HepG2 (cell line): ENCODE measurements around the gene MAFF. TPM values are rescaled to one million over a fixed set of nuclear protein-coding genes. Genes with fewer than 3 reads are reported as not detected.

Source experiments
- ARNT ChIP-seq: fragments of 450-650 bp; IDR thresholded peaks from 2 replicates; pipeline ENCODE4 v1.6.1; 2017
- MAF1 ChIP-seq: sonication (generic); formaldehyde crosslinking; IDR thresholded peaks from 2 replicates; pipeline ENCODE4 v1.5.0; 2020; ENCODE audit warnings: missing genetic modification reagents, borderline replicate concordance
- MAZ ChIP-seq, 2 experiments: sonication (generic) in 1 of 2; formaldehyde crosslinking in 1 of 2; IDR thresholded peaks; 2 replicates each; pipeline versions ENCODE4 v1.5.0 to v1.6.1; 2012 to 2020; ENCODE audit warnings: low read depth in 2 of 2, mild to moderate bottlenecking in 2 of 2, borderline replicate concordance in 1 of 2, improper control_type of control experiment in 1 of 2, low read length in 1 of 2, missing genetic modification reagents in 1 of 2, moderate library complexity in 1 of 2
- NR1H2 ChIP-seq: sonication (generic); formaldehyde crosslinking; IDR thresholded peaks from 2 replicates; pipeline ENCODE4 v1.8.1; 2022; ENCODE audit warnings: low read depth, missing genetic modification reagents, borderline replicate concordance
- NR3C1 ChIP-seq: sonication (generic); formaldehyde crosslinking; IDR thresholded peaks from 2 replicates; pipeline ENCODE4 v1.4.0; 2020; ENCODE audit warnings: missing genetic modification reagents
- RFX3 ChIP-seq: IDR thresholded peaks from 2 replicates; pipeline ENCODE4 v1.6.1; 2016; ENCODE audit warnings: missing biosample characterization, missing genetic modification reagents
- ZEB1 ChIP-seq: IDR thresholded peaks from 2 replicates; pipeline ENCODE4 v1.6.1; 2012; ENCODE audit warnings: mild to moderate bottlenecking, low read depth, inconsistent platforms; ENCODE audit not compliant: insufficient replicate concordance
- ZKSCAN5 ChIP-seq: sonication (generic); formaldehyde crosslinking; IDR thresholded peaks from 2 replicates; pipeline ENCODE4 v1.5.1; 2020; ENCODE audit warnings: mild to moderate bottlenecking, missing genetic modification reagents
- ZMYM4 ChIP-seq: sonication (generic); formaldehyde crosslinking; IDR thresholded peaks from 2 replicates; pipeline ENCODE4 v1.8.1; 2023; ENCODE audit warnings: mild to moderate bottlenecking, missing genetic modification reagents
- ZNF430 ChIP-seq: sonication (generic); formaldehyde crosslinking; IDR thresholded peaks from 2 replicates; pipeline ENCODE4 v1.9.0; 2021; ENCODE audit warnings: mild to moderate bottlenecking, missing genetic modification reagents
- ZNF484 ChIP-seq: sonication (generic); formaldehyde crosslinking; IDR thresholded peaks from 2 replicates; pipeline ENCODE4 v1.5.1; 2020; ENCODE audit warnings: mild to moderate bottlenecking, low read depth, missing genetic modification reagents, borderline replicate concordance
- ZNF558 ChIP-seq: sonication (generic); formaldehyde crosslinking; IDR thresholded peaks from 2 replicates; pipeline ENCODE4 v1.9.0; 2022; ENCODE audit warnings: mild to moderate bottlenecking, missing genetic modification reagents, borderline replicate concordance
- ZNF616 ChIP-seq: sonication (generic); formaldehyde crosslinking; IDR thresholded peaks from 2 replicates; pipeline ENCODE4 v1.5.0; 2020; ENCODE audit warnings: low read depth, mild to moderate bottlenecking, missing genetic modification reagents
- ZNF619 ChIP-seq: sonication (generic); formaldehyde crosslinking; IDR thresholded peaks from 2 replicates; pipeline ENCODE4 v1.4.0; 2020; ENCODE audit warnings: mild to moderate bottlenecking, missing genetic modification reagents
- polyA plus RNA-seq, 8 experiments: library from polyadenylated mRNA; depleted of rRNA in 3 of 8; stranded (reverse) in 7 of 8; unstranded in 1 of 8; fragments of >200 nt; fragmentation: Illumina TruSeq in 4 of 8; extraction: Trizol in 4 of 8; gene quantifications; 2 replicates each; pipeline versions ENCODE4 v1.2.1 to v1.2.3, GENCODE V29; 2011 to 2016; ENCODE audit warnings: low read depth in 4 of 8, missing spikeins in 1 of 8, mixed read lengths in 1 of 8; ENCODE audit not compliant: insufficient read depth in 1 of 8
- total RNA-seq, 5 experiments: library from RNA; depleted of rRNA; stranded (reverse); fragments of >200 nt; fragmentation: Illumina TruSeq; extraction: Trizol; gene quantifications; 2 replicates each; pipeline ENCODE4 v1.2.3, GENCODE V29; 2016; ENCODE audit warnings: low read depth in 1 of 5
- TF ChIP-seq, protein P1 (sequence below): sonication (generic); formaldehyde crosslinking; IDR thresholded peaks from one replicate; pipeline ENCODE4 v1.5.1; 2020; ENCODE audit warnings: mild to moderate bottlenecking, missing genetic modification reagents; ENCODE audit errors: not compliant biosample characterization

MAFF gene
- total and polyA plus RNA-seq, 2 of the 13 experiments (the other 11 are each of a cell fraction or from before 2014, with no cell fraction given) = 5.4 to 14.3 TPM

DNA sequence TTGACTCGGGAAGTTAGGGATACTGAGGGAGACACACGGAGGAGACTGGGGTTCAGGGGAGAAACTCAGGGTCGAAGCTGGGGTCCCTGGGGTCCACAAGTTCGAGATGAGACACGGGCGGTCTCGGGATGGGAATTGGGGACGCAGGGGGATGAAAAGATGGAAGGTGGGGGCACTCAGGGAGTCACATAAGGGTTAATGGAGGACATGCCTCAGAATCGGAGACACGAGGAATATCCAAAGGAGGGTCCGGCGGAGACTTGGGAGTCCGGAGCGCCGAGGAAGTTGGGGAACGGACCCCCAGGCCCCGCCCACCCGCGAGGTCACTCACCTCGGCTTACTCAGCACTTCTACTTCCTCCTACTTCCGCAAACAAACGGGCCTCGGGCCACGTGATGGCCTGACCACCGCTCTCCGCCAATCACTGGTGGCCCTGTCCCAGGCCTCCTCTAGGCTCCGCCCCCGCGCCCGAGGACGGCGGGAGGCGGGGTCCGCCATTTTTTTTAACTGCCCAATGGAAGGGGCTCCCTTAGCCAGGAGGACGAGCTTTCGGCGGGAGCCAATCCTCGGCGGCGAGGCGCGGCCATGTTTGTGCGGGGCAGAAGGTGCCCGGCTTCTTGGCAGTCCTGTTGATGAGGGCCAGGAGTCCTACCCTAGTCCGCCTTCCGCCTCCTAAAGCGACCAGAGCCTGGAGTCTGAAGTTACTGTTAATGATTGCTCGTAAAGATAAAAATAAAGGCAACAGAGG, 20.2 kb upstream of the MAFF start, which contains the start of gene PLA2G6 (continued):
- TF ChIP-seq ZMYM4 (CRISPR knock-in tag) (no peak; the same call in 1 of the 2 replicates), RFX3 (CRISPR knock-in tag) (no peak), MAZ (IDR thresholded peaks at IDR 0.05; ENCODE audit: borderline replicate concordance, low read depth, low read length) (no peak), MAZ (CRISPR knock-in tag; IDR thresholded peaks at IDR 0.05; ENCODE audit: low read depth) (peak; percentile 55; the same call in 1 of the 2 replicates), ZNF619 (no peak), ARNT (no peak), MAF1 (CRISPR knock-in tag) (no peak), ZKSCAN5 (CRISPR knock-in tag) (no peak), ZNF616 (CRISPR knock-in tag) (no peak), ZEB1 (no peak), ZNF430 (no peak), ZNF484 (CRISPR knock-in tag) (no peak), ZNF558 (CRISPR knock-in tag) (no peak; the same call in 1 of the 2 replicates), NR1H2 (no peak), NR3C1 (no peak)
- TF ChIP-seq, protein P1, sequence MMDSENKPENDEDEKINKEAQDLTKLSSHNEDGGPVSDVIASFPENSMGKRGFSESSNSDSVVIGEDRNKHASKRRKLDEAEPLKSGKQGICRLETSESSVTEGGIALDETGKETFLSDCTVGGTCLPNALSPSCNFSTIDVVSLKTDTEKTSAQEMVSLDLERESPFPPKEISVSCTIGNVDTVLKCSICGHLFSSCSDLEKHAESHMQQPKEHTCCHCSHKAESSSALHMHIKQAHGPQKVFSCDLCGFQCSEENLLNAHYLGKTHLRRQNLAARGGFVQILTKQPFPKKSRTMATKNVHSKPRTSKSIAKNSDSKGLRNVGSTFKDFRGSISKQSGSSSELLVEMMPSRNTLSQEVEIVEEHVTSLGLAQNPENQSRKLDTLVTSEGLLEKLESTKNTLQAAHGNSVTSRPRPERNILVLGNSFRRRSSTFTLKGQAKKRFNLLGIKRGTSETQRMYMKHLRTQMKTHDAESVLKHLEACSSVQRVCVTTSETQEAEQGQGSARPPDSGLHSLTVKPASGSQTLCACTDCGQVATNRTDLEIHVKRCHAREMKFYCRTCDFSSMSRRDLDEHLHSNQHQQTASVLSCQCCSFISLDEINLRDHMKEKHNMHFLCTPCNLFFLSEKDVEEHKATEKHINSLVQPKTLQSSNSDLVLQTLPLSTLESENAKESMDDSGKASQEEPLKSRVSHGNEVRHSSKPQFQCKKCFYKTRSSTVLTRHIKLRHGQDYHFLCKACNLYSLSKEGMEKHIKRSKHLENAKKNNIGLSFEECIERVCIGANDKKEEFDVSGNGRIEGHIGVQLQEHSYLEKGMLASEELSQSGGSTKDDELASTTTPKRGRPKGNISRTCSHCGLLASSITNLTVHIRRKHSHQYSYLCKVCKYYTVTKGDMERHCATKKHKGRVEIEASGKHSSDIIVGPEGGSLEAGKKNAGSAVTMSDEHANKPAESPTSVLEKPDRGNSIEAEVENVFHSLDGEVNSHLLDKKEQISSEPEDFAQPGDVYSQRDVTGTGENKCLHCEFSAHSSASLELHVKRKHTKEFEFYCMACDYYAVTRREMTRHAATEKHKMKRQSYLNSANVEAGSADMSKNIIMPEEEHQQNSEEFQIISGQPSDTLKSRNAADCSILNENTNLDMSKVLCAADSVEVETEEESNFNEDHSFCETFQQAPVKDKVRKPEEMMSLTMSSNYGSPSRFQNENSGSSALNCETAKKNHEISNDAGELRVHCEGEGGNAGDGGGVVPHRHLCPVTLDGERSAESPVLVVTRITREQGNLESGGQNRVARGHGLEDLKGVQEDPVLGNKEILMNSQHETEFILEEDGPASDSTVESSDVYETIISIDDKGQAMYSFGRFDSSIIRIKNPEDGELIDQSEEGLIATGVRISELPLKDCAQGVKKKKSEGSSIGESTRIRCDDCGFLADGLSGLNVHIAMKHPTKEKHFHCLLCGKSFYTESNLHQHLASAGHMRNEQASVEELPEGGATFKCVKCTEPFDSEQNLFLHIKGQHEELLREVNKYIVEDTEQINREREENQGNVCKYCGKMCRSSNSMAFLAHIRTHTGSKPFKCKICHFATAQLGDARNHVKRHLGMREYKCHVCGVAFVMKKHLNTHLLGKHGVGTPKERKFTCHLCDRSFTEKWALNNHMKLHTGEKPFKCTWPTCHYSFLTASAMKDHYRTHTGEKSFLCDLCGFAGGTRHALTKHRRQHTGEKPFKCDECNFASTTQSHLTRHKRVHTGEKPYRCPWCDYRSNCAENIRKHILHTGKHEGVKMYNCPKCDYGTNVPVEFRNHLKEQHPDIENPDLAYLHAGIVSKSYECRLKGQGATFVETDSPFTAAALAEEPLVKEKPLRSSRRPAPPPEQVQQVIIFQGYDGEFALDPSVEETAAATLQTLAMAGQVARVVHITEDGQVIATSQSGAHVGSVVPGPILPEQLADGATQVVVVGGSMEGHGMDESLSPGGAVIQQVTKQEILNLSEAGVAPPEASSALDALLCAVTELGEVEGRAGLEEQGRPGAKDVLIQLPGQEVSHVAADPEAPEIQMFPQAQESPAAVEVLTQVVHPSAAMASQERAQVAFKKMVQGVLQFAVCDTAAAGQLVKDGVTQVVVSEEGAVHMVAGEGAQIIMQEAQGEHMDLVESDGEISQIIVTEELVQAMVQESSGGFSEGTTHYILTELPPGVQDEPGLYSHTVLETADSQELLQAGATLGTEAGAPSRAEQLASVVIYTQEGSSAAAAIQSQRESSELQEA = no peak
